OCI-LY1 (cell line): ENCODE results near the gene NOG.
A peak's percentile ranks its signal among the peaks of the same experiment; 100 is the strongest.

Source experiments
- H2AFZ ChIP-seq: fragments of 200-600 bp; sonication (generic), shearing (Covaris generic); 2 replicates; pipeline ENCODE4 v1.6.0; 2014; ENCODE audit warnings: antibody characterized with exemption, mild to moderate bottlenecking, low read length
- H3F3A ChIP-seq: fragments of 200-600 bp; sonication (generic), shearing (Covaris generic); 2 replicates; pipeline ENCODE4 v1.6.0; 2014; ENCODE audit warnings: mild to moderate bottlenecking, antibody characterized with exemption, low read length, moderate library complexity; ENCODE audit not compliant: insufficient read depth
- H3K27ac ChIP-seq: fragments of 200-600 bp; sonication (generic); 2 replicates; pipeline ENCODE4 v1.5.1; 2014; ENCODE audit warnings: low read length, mixed run types, mild to moderate bottlenecking, low read depth; ENCODE audit not compliant: poor library complexity, severe bottlenecking
- H3K27me3 ChIP-seq: fragments of 200-600 bp; sonication (generic); 2 replicates; pipeline ENCODE4 v1.6.0; 2014; ENCODE audit warnings: antibody characterized with exemption, mild to moderate bottlenecking, low read length, moderate library complexity; ENCODE audit not compliant: insufficient read depth
- H3K36me3 ChIP-seq: fragments of 200-600 bp; sonication (generic); 2 replicates; pipeline ENCODE4 v1.6.1; 2014; ENCODE audit warnings: mild to moderate bottlenecking, antibody characterized with exemption, low read length, moderate library complexity, mixed read lengths; ENCODE audit not compliant: insufficient read depth
- H3K4me1 ChIP-seq: fragments of 200-600 bp; sonication (generic); 2 replicates; pipeline ENCODE4 v1.5.1; 2014; ENCODE audit warnings: mild to moderate bottlenecking, low read length, moderate library complexity; ENCODE audit not compliant: insufficient read depth, severe bottlenecking
- H3K4me2 ChIP-seq: fragments of 200-600 bp; sonication (generic), shearing (Covaris generic); 2 replicates; pipeline ENCODE4 v1.6.1; 2014; ENCODE audit warnings: low read length
- H3K4me3 ChIP-seq: fragments of 200-600 bp; sonication (generic); 2 replicates; pipeline ENCODE4 v1.5.1; 2014; ENCODE audit warnings: low read length, low read depth, mild to moderate bottlenecking, mixed read lengths; ENCODE audit not compliant: poor library complexity, severe bottlenecking
- H3K79me2 ChIP-seq: fragments of 200-600 bp; shearing (Covaris generic); 2 replicates; pipeline ENCODE4 v1.6.1; 2016; ENCODE audit warnings: mixed run types, low read length, mixed read lengths; ENCODE audit not compliant: insufficient read depth
- H3K9ac ChIP-seq: fragments of 200-600 bp; sonication (generic), shearing (Covaris generic); 2 replicates; pipeline ENCODE4 v1.6.1; 2014; ENCODE audit warnings: mild to moderate bottlenecking, low read length, mixed read lengths
- H3K9me2 ChIP-seq: fragments of 200-600 bp; sonication (generic), shearing (Covaris generic); 2 replicates; pipeline ENCODE4 v1.6.1; 2014; ENCODE audit warnings: low read depth, mild to moderate bottlenecking, low read length, mixed read lengths
- H3K9me3 ChIP-seq: fragments of 200-600 bp; shearing (Covaris generic); 2 replicates; pipeline ENCODE4 v1.6.1; 2014; ENCODE audit warnings: low read length, mixed read lengths
- H4K20me1 ChIP-seq: fragments of 200-600 bp; sonication (generic), shearing (Covaris generic); 2 replicates; pipeline ENCODE4 v1.6.0; 2016; ENCODE audit warnings: mild to moderate bottlenecking, low read length; ENCODE audit not compliant: insufficient read depth
- CTCF ChIP-seq: fragments of 200-600 bp; sonication (generic), shearing (Covaris generic); IDR thresholded peaks from 2 replicates; pipeline ENCODE4 v1.5.1; 2017; ENCODE audit warnings: mild to moderate bottlenecking, antibody characterized with exemption, low read length, moderate library complexity, mixed read lengths
- EZH2 ChIP-seq: fragments of 200-600 bp; sonication (generic), shearing (Covaris generic); IDR thresholded peaks from 2 replicates; pipeline ENCODE4 v1.8.0; 2017; ENCODE audit warnings: borderline replicate concordance, mixed run types, mild to moderate bottlenecking, antibody characterized with exemption, low read length, moderate library complexity, mixed read lengths

The NOG gene

DNA sequence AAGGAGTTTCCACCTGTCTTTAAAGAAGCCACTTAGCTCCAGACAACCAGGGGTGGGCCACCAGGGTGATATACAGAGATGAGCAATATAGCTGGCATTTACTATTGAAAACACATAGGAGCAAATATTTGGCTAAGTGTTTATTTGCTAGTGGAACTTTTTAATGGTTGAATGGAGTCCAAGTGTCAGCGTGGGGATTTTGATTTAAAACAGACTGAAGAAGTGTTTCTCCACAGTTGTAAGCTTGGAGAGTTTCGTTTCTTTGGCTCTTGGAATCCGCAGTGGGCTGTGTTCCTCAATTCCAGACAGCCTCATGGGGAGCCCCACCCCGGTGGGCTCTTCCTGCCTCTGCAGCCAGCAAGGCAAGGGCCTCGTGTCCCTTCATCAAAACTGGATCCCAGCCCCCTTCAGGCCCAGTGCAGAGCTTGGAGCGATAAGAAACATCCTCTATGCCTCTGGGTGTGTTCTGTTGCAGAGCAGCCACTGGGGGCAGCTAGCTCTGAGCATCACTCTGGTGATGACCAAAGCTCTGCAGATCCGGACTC lies 36.1 kb downstream of the NOG start:
- no peaks in the 10 kb centered on the region for H3K79me2 ChIP-seq
- no peaks in the 10 kb centered on the region for H3K9me2 ChIP-seq
- H3K4me2 ChIP-seq = no peak overlapping the region
- TF ChIP-seq EZH2 (no peak), CTCF (peak; percentile 31)
- no peaks in the 10 kb centered on the region for H3K9me3 ChIP-seq
- no peaks in the 10 kb centered on the region for H4K20me1 ChIP-seq
- no peak overlapping the region for H3K9ac ChIP-seq
- H3K36me3 ChIP-seq = no peaks in the 10 kb centered on the region
- H3K27me3 ChIP-seq = no peaks in the 10 kb centered on the region
- H3K4me3 ChIP-seq = no peak overlapping the region
- H3K4me1 ChIP-seq = no peaks in the 10 kb centered on the region
- H3K27ac ChIP-seq = no peak overlapping the region
- no peak overlapping the region for H2AFZ ChIP-seq
- no peaks in the 10 kb centered on the region for H3F3A ChIP-seq

GRCh38 chr17:56630202-56630601 lies 36.7 kb downstream of the NOG start:
- H3K9me2 ChIP-seq = no peaks in the 10 kb centered on the region
- H3K4me3 ChIP-seq = no peak overlapping the region
- TF ChIP-seq EZH2 (no peak), CTCF (no peak)
- H3K27ac ChIP-seq = no peak overlapping the region
- no peaks in the 10 kb centered on the region for H3K9me3 ChIP-seq
- no peaks in the 10 kb centered on the region for H4K20me1 ChIP-seq
- no peaks in the 10 kb centered on the region for H3K27me3 ChIP-seq
- H3K9ac ChIP-seq = no peak overlapping the region
- H2AFZ ChIP-seq = no peak overlapping the region
- no peaks in the 10 kb centered on the region for H3K79me2 ChIP-seq
- no peaks in the 10 kb centered on the region for H3K4me1 ChIP-seq
- no peak overlapping the region for H3K4me2 ChIP-seq
- no peaks in the 10 kb centered on the region for H3F3A ChIP-seq
- no peaks in the 10 kb centered on the region for H3K36me3 ChIP-seq

GRCh38 chr17:56633681-56634080 lies 40.2 kb downstream of the NOG start:
- TF ChIP-seq CTCF = no peak
- H3K4me2 ChIP-seq = no peak overlapping the region

More at GRCh38 chr17:56633681-56634080, 40.2 kb downstream of the NOG start:
- Histone ChIP-seq H3K79me2 (no peaks in the 10 kb centered on the region), H2AFZ (no peak overlapping the region), H3F3A (no peaks in the 10 kb centered on the region), H3K9ac (no peak overlapping the region), H3K9me2 (no peaks in the 10 kb centered on the region), H3K4me1 (no peaks in the 10 kb centered on the region), H4K20me1 (no peaks in the 10 kb centered on the region), H3K27ac (no peak overlapping the region), H3K9me3 (no peaks in the 10 kb centered on the region), H3K36me3 (no peaks in the 10 kb centered on the region), H3K4me3 (no peak overlapping the region), H3K27me3 (no peaks in the 10 kb centered on the region)
